HepG2 (cell line): ENCODE results near the gene COL5A1. TPM values are rescaled to one million over a fixed set of nuclear protein-coding genes. Genes with fewer than 3 reads are reported as not detected.

Experiments
- ARID4A ChIP-seq: sonication (generic); formaldehyde crosslinking; IDR thresholded peaks from 2 replicates; pipeline ENCODE4 v1.5.0; 2020; ENCODE audit warnings: mild to moderate bottlenecking, missing genetic modification reagents, borderline replicate concordance
- MAFF ChIP-seq: IDR thresholded peaks from 2 replicates; pipeline ENCODE4 v1.6.1; 2011; ENCODE audit warnings: low read depth, low read length, improper control_type of control experiment
- RBM22 ChIP-seq: fragments of 200-400 bp; formaldehyde crosslinking; optimal IDR thresholded peaks from 2 replicates; pipeline ENCODE3; 2017; ENCODE audit warnings: mild to moderate bottlenecking, low read length, moderate library complexity
- ZMYM2 ChIP-seq: sonication (generic); formaldehyde crosslinking; IDR thresholded peaks from 2 replicates; pipeline ENCODE4 v1.8.0; 2022; ENCODE audit warnings: mild to moderate bottlenecking, missing genetic modification reagents
- ZNF646 ChIP-seq: sonication (generic); formaldehyde crosslinking; IDR thresholded peaks from 2 replicates; pipeline ENCODE4 v1.9.0; 2021; ENCODE audit warnings: mild to moderate bottlenecking, missing genetic modification reagents
- polyA plus RNA-seq, 8 experiments: library from polyadenylated mRNA; depleted of rRNA in 3 of 8; stranded (reverse) in 7 of 8; unstranded in 1 of 8; fragments of >200 nt; fragmentation: Illumina TruSeq in 4 of 8; extraction: Trizol in 4 of 8; gene quantifications; 2 replicates each; pipeline versions ENCODE4 v1.2.1 to v1.2.3, GENCODE V29; 2011 to 2016; ENCODE audit warnings: low read depth in 4 of 8, missing spikeins in 1 of 8, mixed read lengths in 1 of 8; ENCODE audit not compliant: insufficient read depth in 1 of 8
- total RNA-seq, 5 experiments: library from RNA; depleted of rRNA; stranded (reverse); fragments of >200 nt; fragmentation: Illumina TruSeq; extraction: Trizol; gene quantifications; 2 replicates each; pipeline ENCODE4 v1.2.3, GENCODE V29; 2016; ENCODE audit warnings: low read depth in 1 of 5
- TF ChIP-seq, protein P1 (sequence below): sonication (generic); formaldehyde crosslinking; conservative IDR thresholded peaks from 2 replicates; pipeline ENCODE4 v1.4.0; 2020; ENCODE audit warnings: missing genetic modification reagents
- TF ChIP-seq, protein P2 (sequence below): sonication (generic); formaldehyde crosslinking; IDR thresholded peaks from 2 replicates; pipeline ENCODE4 v1.9.0; 2021; ENCODE audit warnings: missing genetic modification reagents, borderline replicate concordance

Gene COL5A1
- total and polyA plus RNA-seq, 2 of the 13 experiments (the other 11 are each of a cell fraction or from before 2014, with no cell fraction given), result not detected

- no peak for TF ChIP-seq ZNF646 (CRISPR knock-in tag)
- TF ChIP-seq MAFF, result no peak
- no peak for TF ChIP-seq ZMYM2 (CRISPR knock-in tag)
- TF ChIP-seq, protein P1, sequence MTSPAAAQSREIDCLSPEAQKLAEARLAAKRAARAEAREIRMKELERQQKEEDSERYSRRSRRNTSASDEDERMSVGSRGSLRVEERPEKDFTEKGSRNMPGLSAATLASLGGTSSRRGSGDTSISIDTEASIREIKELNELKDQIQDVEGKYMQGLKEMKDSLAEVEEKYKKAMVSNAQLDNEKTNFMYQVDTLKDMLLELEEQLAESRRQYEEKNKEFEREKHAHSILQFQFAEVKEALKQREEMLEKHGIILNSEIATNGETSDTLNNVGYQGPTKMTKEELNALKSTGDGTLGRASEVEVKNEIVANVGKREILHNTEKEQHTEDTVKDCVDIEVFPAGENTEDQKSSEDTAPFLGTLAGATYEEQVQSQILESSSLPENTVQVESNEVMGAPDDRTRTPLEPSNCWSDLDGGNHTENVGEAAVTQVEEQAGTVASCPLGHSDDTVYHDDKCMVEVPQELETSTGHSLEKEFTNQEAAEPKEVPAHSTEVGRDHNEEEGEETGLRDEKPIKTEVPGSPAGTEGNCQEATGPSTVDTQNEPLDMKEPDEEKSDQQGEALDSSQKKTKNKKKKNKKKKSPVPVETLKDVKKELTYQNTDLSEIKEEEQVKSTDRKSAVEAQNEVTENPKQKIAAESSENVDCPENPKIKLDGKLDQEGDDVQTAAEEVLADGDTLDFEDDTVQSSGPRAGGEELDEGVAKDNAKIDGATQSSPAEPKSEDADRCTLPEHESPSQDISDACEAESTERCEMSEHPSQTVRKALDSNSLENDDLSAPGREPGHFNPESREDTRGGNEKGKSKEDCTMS (CRISPR knock-in tag), result no peak
- TF ChIP-seq, protein P2, sequence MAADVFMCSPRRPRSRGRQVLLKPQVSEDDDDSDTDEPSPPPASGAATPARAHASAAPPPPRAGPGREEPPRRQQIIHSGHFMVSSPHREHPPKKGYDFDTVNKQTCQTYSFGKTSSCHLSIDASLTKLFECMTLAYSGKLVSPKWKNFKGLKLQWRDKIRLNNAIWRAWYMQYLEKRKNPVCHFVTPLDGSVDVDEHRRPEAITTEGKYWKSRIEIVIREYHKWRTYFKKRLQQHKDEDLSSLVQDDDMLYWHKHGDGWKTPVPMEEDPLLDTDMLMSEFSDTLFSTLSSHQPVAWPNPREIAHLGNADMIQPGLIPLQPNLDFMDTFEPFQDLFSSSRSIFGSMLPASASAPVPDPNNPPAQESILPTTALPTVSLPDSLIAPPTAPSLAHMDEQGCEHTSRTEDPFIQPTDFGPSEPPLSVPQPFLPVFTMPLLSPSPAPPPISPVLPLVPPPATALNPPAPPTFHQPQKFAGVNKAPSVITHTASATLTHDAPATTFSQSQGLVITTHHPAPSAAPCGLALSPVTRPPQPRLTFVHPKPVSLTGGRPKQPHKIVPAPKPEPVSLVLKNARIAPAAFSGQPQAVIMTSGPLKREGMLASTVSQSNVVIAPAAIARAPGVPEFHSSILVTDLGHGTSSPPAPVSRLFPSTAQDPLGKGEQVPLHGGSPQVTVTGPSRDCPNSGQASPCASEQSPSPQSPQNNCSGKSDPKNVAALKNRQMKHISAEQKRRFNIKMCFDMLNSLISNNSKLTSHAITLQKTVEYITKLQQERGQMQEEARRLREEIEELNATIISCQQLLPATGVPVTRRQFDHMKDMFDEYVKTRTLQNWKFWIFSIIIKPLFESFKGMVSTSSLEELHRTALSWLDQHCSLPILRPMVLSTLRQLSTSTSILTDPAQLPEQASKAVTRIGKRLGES (CRISPR knock-in tag), result no peak
- TF ChIP-seq ARID4A (CRISPR knock-in tag), result no peak
- no peak for TF ChIP-seq RBM22
These were observed 242.9 kb downstream of the COL5A1 start (continued) for GRCh38 chr9:134884492-134884891.
